Panc1 (cell line): ENCODE measurements around the gene ABHD17A. TPM values are rescaled to one million over a fixed set of nuclear protein-coding genes. Genes with fewer than 3 reads are reported as not detected.

Source experiments
- ATAC-seq: fragments of 200-7000 bp; cut with Tn5 transposase; 2 replicates; pipeline ENCODE4 v1.9.1; 2020; ENCODE audit warnings: mild to moderate bottlenecking, moderate library complexity
- BruUV-seq: library from RNA; stranded (reverse); fragments of 400-500 nt; replicated peaks from 2 replicates; lab custom pipeline; 2021; lab: Mats Ljungman, UMichigan
- CTCF ChIA-PET: fragments of 300-600 bp; sonication (Branson Sonifier 250); formaldehyde crosslinking; loops from one replicate; lab custom pipeline; 2022; ENCODE audit warnings: antibody characterized with exemption; lab: Charles Lee
- POLR2A ChIA-PET: fragments of 300-600 bp; sonication (Branson Sonifier 250); formaldehyde crosslinking; loops from one replicate; lab custom pipeline; 2022; ENCODE audit warnings: antibody characterized with exemption; lab: Charles Lee
- DNase-seq: peaks from one replicate; pipeline ENCODE4 v3.0.0-alpha.2; 2010; ENCODE audit warnings: low read depth, low spot score
- H3K27ac ChIP-seq: 2 replicates; pipeline ENCODE4 v1.5.1; 2011; ENCODE audit warnings: mild to moderate bottlenecking, low read length, inconsistent platforms
- H3K27me3 ChIP-seq: fragments of 200-500 bp; sonication (Bioruptor generic); 2 replicates; pipeline ENCODE4 v1.6.0; 2014; ENCODE audit warnings: low read length, inconsistent platforms; ENCODE audit not compliant: control insufficient read depth, insufficient read depth
- H3K36me3 ChIP-seq: fragments of 200-500 bp; sonication (Bioruptor generic); 2 replicates; pipeline ENCODE4 v1.5.1; 2014; ENCODE audit warnings: inconsistent platforms, mild to moderate bottlenecking, low read length, moderate library complexity; ENCODE audit not compliant: control insufficient read depth, insufficient read depth
- H3K4me1 ChIP-seq: 2 replicates; pipeline ENCODE4 v1.5.1; 2011; ENCODE audit warnings: inconsistent platforms, mild to moderate bottlenecking, low read length, moderate library complexity; ENCODE audit not compliant: control insufficient read depth, insufficient read depth
- H3K4me3 ChIP-seq, 2 experiments: 2 replicates each; pipeline ENCODE4 v1.5.1; 2011 to 2012; ENCODE audit warnings: low read depth in 2 of 2, low read length in 2 of 2, mild to moderate bottlenecking in 2 of 2, inconsistent platforms in 1 of 2, moderate library complexity in 1 of 2
- H3K9me3 ChIP-seq: fragments of 200-500 bp; sonication (Bioruptor generic); 2 replicates; pipeline ENCODE4 v1.5.1; 2014; ENCODE audit warnings: low read depth, mild to moderate bottlenecking, inconsistent platforms, low read length, moderate library complexity; ENCODE audit not compliant: control insufficient read depth, insufficient read depth
- CTCF ChIP-seq: fragments of 450-650 bp; IDR thresholded peaks from 2 replicates; pipeline ENCODE4 v1.5.1; 2017; ENCODE audit warnings: mild to moderate bottlenecking
- POLR2AphosphoS5 ChIP-seq: IDR thresholded peaks from 2 replicates; pipeline ENCODE4 v1.6.1; 2012; ENCODE audit warnings: mild to moderate bottlenecking, low read depth, low read length, moderate library complexity
- REST ChIP-seq, 2 experiments: IDR thresholded peaks; 2 replicates each; pipeline ENCODE4 v1.6.1; 2011 to 2012; ENCODE audit warnings: low read depth in 2 of 2, control low read depth in 1 of 2, low read length in 1 of 2, mild to moderate bottlenecking in 1 of 2, moderate library complexity in 1 of 2; ENCODE audit not compliant: insufficient read depth in 1 of 2
- SIN3A ChIP-seq: IDR thresholded peaks from 2 replicates; pipeline ENCODE4 v1.6.1; 2012; ENCODE audit warnings: low read depth, mild to moderate bottlenecking, low read length, moderate library complexity, borderline replicate concordance; ENCODE audit not compliant: insufficient read depth
- TCF7L2 ChIP-seq: IDR thresholded peaks from 2 replicates; pipeline ENCODE4 v1.6.1; 2011; ENCODE audit warnings: mild to moderate bottlenecking, low read depth, low read length, inconsistent platforms
- in situ Hi-C: cut with HindIII; loops from 2 replicates; pipeline ENCODE4 v1.10.0; 2016; ENCODE audit warnings: low sequenced_read_pairs, low pct_unique_long_range_greater_than_20kb
- intact Hi-C: fragments of 100-400 bp; cut with micrococcal nuclease; formaldehyde crosslinking; loops from one replicate; pipeline ENCODE4 v1.10.0; 2022; ENCODE audit not compliant: unreplicated experiment
- total RNA-seq: library from RNA; stranded (reverse); gene quantifications from one replicate; pipeline ENCODE4 v1.2.1, GENCODE V29; 2021; ENCODE audit not compliant: unreplicated experiment

Gene ABHD17A
- total RNA-seq, 1 experiment from 2014 or later, result 57.1 TPM

- no peak for ATAC-seq
- TF ChIP-seq CTCF (no peak), POLR2AphosphoS5 (no peak)
- no peaks in the 10 kb centered on the region for H3K27me3 ChIP-seq
- no peaks in the 10 kb centered on the region for H3K9me3 ChIP-seq
- no TSS peak for BruUV-seq
- intact Hi-C loops (no loop called here), in situ Hi-C loops (no loop called here)
- H3K27ac ChIP-seq, result peak overlapping the region; percentile 92
- POLR2A ChIA-PET, result no interaction called here
- H3K36me3 ChIP-seq, result no peaks in the 10 kb centered on the region
- no peak for DNase-seq
- CTCF ChIA-PET, result interaction anchor here (0.6 kb wide), 1 partner anchor 37 kb away, joined by 6 read pairs; no protein-coding TSS in a partner anchor
- H3K4me3 ChIP-seq, result peak overlapping the region; percentile 27 to 48
- peaks cover 47% of the 10 kb centered on the region for H3K4me1 ChIP-seq
These were observed 31.2 kb downstream of the ABHD17A start for GRCh38 chr19:1854039-1854541.

- no peaks in the 10 kb centered on the region for H3K9me3 ChIP-seq
- no peaks in the 10 kb centered on the region for H3K36me3 ChIP-seq
- ATAC-seq (peak; percentile 6), DNase-seq (no peak)
- ChIA-PET POLR2A (no interaction called here), CTCF (no interaction called here)
- in situ Hi-C loops, result no loop called here
- H3K4me1 ChIP-seq, result peaks cover 42% of the 10 kb centered on the region
- BruUV-seq, result TSS peak; percentile 83
- H3K27me3 ChIP-seq, result no peaks in the 10 kb centered on the region
- H3K27ac ChIP-seq, result peak overlapping the region; percentile 92
- peak; percentile 94 for TF ChIP-seq CTCF
- no peak for TF ChIP-seq REST (IDR thresholded peaks at IDR 0.05; ENCODE audit: insufficient read depth in 1 of 2, low read depth in 2 of 2, low read length in 1 of 2)
- TF ChIP-seq POLR2AphosphoS5, result peak; percentile 32; the same call in 1 of the 2 replicates
- TF ChIP-seq SIN3A, result no peak
- TF ChIP-seq TCF7L2, result no peak
- intact Hi-C loops, result no loop called here
- H3K4me3 ChIP-seq, result no peak overlapping the region
These were observed 31.8 kb downstream of the ABHD17A start for GRCh38 chr19:1853295-1854038.
